Measurements from ENCODE around the gene C2orf92. TPM values are rescaled to one million over a fixed set of nuclear protein-coding genes. Genes with fewer than 3 reads are reported as not detected.

Gene C2orf92
- total RNA-seq, 2 experiments from 2014 or later, result 5.9 to 11.2 TPM

GRCh38 chr2:97724946-97725688, 55.6 kb downstream of the C2orf92 start:
- intact Hi-C loops (cut with micrococcal nuclease; ENCODE audit: unreplicated experiment), result no loop called here
- DNase-seq (ENCODE audit: low spot score), result no peak
- H3K4me2 ChIP-seq (ENCODE audit: low read length), result no peak overlapping the region
- no peak for TF ChIP-seq CTCF (conservative IDR thresholded peaks at IDR 0.05; ENCODE audit: low read length)
- no peak for TF ChIP-seq EZH2phosphoT487 (IDR thresholded peaks at IDR 0.05; ENCODE audit: borderline replicate concordance, low read depth, low read length)
- H3K9me2 ChIP-seq (ENCODE audit: insufficient read depth, low read length), result no peaks in the 10 kb centered on the region
- H3K4me1 ChIP-seq (ENCODE audit: insufficient read depth, low read length, poor library complexity, severe bottlenecking), result no peaks in the 10 kb centered on the region
- ChIA-PET POLR2A (no interaction called here), CTCF (ENCODE audit: unreplicated experiment) (no interaction called here)
- H4K20me1 ChIP-seq (ENCODE audit: insufficient read depth, low read length), result no peaks in the 10 kb centered on the region
- peaks cover 50% of the 10 kb centered on the region for H3K36me3 ChIP-seq (ENCODE audit: insufficient read depth, low read length)
- no peak overlapping the region for H3K4me3 ChIP-seq (ENCODE audit: low read depth, low read length, poor library complexity, severe bottlenecking)
- H3K27ac ChIP-seq (ENCODE audit: low read depth, low read length, poor library complexity, severe bottlenecking), result no peak overlapping the region
- H3K9me3 ChIP-seq (ENCODE audit: low read length), result 0 out of 2 replicates have a peak, but pooled peaks cover 6% of the 10 kb centered on the region
- no peak overlapping the region for H2AFZ ChIP-seq (ENCODE audit: low read length)
- BruUV-seq (replicated peaks), result no TSS peak
- H3K79me2 ChIP-seq (ENCODE audit: insufficient read depth, low read depth, low read length), result no peaks in the 10 kb centered on the region

- TF ChIP-seq CTCF (conservative IDR thresholded peaks at IDR 0.05; ENCODE audit: low read length) (no peak), EZH2phosphoT487 (IDR thresholded peaks at IDR 0.05; ENCODE audit: borderline replicate concordance, low read depth, low read length) (no peak)
- Histone ChIP-seq H3K79me2 (ENCODE audit: insufficient read depth, low read depth, low read length) (no peaks in the 10 kb centered on the region), H3K4me3 (ENCODE audit: low read depth, low read length, poor library complexity, severe bottlenecking) (no peak overlapping the region), H3K9me3 (ENCODE audit: low read length) (0 out of 2 replicates have a peak, but pooled peaks cover 6% of the 10 kb centered on the region), H3K4me1 (ENCODE audit: insufficient read depth, low read length, poor library complexity, severe bottlenecking) (no peaks in the 10 kb centered on the region), H2AFZ (ENCODE audit: low read length) (no peak overlapping the region), H3K27ac (ENCODE audit: low read depth, low read length, poor library complexity, severe bottlenecking) (no peak overlapping the region), H3K9me2 (ENCODE audit: insufficient read depth, low read length) (no peaks in the 10 kb centered on the region), H4K20me1 (ENCODE audit: insufficient read depth, low read length) (no peaks in the 10 kb centered on the region), H3K4me2 (ENCODE audit: low read length) (no peak overlapping the region), H3K36me3 (ENCODE audit: insufficient read depth, low read length) (peaks cover 55% of the 10 kb centered on the region)
- intact Hi-C loops (cut with micrococcal nuclease; ENCODE audit: unreplicated experiment), result no loop called here
- no peak for DNase-seq (ENCODE audit: low spot score)
- BruUV-seq (replicated peaks), result no TSS peak
- ChIA-PET CTCF (ENCODE audit: unreplicated experiment) (no interaction called here), POLR2A (no interaction called here)
These were observed 57.0 kb downstream of the C2orf92 start for GRCh38 chr2:97726261-97727064.

- H2AFZ ChIP-seq (ENCODE audit: low read length), result no peak overlapping the region
- H3K9me2 ChIP-seq (ENCODE audit: insufficient read depth, low read length), result no peaks in the 10 kb centered on the region
- intact Hi-C loops (cut with micrococcal nuclease; ENCODE audit: unreplicated experiment), result no loop called here
- H3K27ac ChIP-seq (ENCODE audit: low read depth, low read length, poor library complexity, severe bottlenecking), result no peak overlapping the region
- 0 out of 2 replicates have a peak, but pooled peaks cover 6% of the 10 kb centered on the region for H3K9me3 ChIP-seq (ENCODE audit: low read length)
- no peak for DNase-seq (ENCODE audit: low spot score)
- BruUV-seq (replicated peaks), result no TSS peak
- H3K4me2 ChIP-seq (ENCODE audit: low read length), result no peak overlapping the region
- POLR2A ChIA-PET, result no interaction called here
- CTCF ChIA-PET (ENCODE audit: unreplicated experiment), result no interaction called here
- no peaks in the 10 kb centered on the region for H4K20me1 ChIP-seq (ENCODE audit: insufficient read depth, low read length)
- no peak overlapping the region for H3K4me3 ChIP-seq (ENCODE audit: low read depth, low read length, poor library complexity, severe bottlenecking)
- H3K36me3 ChIP-seq (ENCODE audit: insufficient read depth, low read length), result peaks cover 55% of the 10 kb centered on the region
- TF ChIP-seq EZH2phosphoT487 (IDR thresholded peaks at IDR 0.05; ENCODE audit: borderline replicate concordance, low read depth, low read length), result no peak
- H3K79me2 ChIP-seq (ENCODE audit: insufficient read depth, low read depth, low read length), result no peaks in the 10 kb centered on the region
- H3K4me1 ChIP-seq (ENCODE audit: insufficient read depth, low read length, poor library complexity, severe bottlenecking), result no peaks in the 10 kb centered on the region
These were observed 57.8 kb downstream of the C2orf92 start for GRCh38 chr2:97727296-97727695.
